Measurements from ENCODE around the gene KRTAP3-2.

DNA sequence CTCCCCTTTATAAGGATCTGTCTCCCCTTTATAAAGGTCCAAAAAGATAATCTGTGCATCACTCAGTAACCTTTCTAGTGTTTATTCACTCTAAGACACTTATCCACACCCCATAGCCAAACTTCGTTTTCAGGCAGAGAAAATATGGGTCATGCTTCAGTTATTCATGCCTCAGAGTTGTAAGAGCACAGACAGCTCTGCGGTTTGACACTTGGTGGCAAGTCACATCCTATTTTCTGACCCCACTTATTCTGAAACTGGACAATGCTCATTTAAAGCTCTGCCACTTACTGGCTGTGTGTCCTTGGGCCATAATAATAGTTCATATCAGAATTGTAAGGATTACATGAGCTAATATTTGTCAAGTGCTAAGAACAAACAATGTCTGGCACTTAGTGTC is 49.4 kb upstream of the KRTAP3-2 start:
- TF ChIP-seq, protein P1, sequence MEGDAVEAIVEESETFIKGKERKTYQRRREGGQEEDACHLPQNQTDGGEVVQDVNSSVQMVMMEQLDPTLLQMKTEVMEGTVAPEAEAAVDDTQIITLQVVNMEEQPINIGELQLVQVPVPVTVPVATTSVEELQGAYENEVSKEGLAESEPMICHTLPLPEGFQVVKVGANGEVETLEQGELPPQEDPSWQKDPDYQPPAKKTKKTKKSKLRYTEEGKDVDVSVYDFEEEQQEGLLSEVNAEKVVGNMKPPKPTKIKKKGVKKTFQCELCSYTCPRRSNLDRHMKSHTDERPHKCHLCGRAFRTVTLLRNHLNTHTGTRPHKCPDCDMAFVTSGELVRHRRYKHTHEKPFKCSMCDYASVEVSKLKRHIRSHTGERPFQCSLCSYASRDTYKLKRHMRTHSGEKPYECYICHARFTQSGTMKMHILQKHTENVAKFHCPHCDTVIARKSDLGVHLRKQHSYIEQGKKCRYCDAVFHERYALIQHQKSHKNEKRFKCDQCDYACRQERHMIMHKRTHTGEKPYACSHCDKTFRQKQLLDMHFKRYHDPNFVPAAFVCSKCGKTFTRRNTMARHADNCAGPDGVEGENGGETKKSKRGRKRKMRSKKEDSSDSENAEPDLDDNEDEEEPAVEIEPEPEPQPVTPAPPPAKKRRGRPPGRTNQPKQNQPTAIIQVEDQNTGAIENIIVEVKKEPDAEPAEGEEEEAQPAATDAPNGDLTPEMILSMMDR (IDR thresholded peaks at IDR 0.05) = no peak
- no peak for TF ChIP-seq SIN3A (IDR thresholded peaks at IDR 0.05; ENCODE audit: borderline replicate concordance, insufficient read depth, low read depth, low read length)
- TF ChIP-seq, protein P2, sequence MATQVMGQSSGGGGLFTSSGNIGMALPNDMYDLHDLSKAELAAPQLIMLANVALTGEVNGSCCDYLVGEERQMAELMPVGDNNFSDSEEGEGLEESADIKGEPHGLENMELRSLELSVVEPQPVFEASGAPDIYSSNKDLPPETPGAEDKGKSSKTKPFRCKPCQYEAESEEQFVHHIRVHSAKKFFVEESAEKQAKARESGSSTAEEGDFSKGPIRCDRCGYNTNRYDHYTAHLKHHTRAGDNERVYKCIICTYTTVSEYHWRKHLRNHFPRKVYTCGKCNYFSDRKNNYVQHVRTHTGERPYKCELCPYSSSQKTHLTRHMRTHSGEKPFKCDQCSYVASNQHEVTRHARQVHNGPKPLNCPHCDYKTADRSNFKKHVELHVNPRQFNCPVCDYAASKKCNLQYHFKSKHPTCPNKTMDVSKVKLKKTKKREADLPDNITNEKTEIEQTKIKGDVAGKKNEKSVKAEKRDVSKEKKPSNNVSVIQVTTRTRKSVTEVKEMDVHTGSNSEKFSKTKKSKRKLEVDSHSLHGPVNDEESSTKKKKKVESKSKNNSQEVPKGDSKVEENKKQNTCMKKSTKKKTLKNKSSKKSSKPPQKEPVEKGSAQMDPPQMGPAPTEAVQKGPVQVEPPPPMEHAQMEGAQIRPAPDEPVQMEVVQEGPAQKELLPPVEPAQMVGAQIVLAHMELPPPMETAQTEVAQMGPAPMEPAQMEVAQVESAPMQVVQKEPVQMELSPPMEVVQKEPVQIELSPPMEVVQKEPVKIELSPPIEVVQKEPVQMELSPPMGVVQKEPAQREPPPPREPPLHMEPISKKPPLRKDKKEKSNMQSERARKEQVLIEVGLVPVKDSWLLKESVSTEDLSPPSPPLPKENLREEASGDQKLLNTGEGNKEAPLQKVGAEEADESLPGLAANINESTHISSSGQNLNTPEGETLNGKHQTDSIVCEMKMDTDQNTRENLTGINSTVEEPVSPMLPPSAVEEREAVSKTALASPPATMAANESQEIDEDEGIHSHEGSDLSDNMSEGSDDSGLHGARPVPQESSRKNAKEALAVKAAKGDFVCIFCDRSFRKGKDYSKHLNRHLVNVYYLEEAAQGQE (IDR thresholded peaks at IDR 0.05; ENCODE audit: insufficient read depth in 1 of 2, low read depth in 2 of 2, low read length in 1 of 2) = no peak
